Umbilical cord (tissue), 2 donors: Measurements from ENCODE around the gene NDOR1. TPM values are rescaled to one million over a fixed set of nuclear protein-coding genes. Genes with fewer than 3 reads are reported as not detected.
"Not testable (repeated sequence)": the region's sequence is repeated elsewhere in the genome, so short reads cannot be mapped to it uniquely, and the experiment has no call there.

Experiments used
- DNase-seq: peaks from one replicate; pipeline ENCODE4 v3.0.0-alpha.2; 2015; ENCODE audit warnings: low spot score
- total RNA-seq: library from RNA; depleted of rRNA; stranded (reverse); fragments of >200 nt; gene quantifications from one replicate; pipeline ENCODE4 v1.2.3, GENCODE V29; 2014; ENCODE audit warnings: low replicate concordance; ENCODE audit not compliant: insufficient read depth

The NDOR1 gene
- total RNA-seq, 1 donor from 2014 or later: 0.72 TPM

- no peak for DNase-seq
Measured at GRCh38 chr9:137231372-137232039, 26.0 kb downstream of the NDOR1 start.

- DNase-seq: no peak
Measured at GRCh38 chr9:137232101-137232500, 26.6 kb downstream of the NDOR1 start.

GRCh38 chr9:137232510-137232909 lies 27.0 kb downstream of the NDOR1 start:
- no peak for DNase-seq

GRCh38 chr9:137233143-137233980 lies 27.9 kb downstream of the NDOR1 start:
- no peak for DNase-seq

GRCh38 chr9:137234055-137234697 lies 28.7 kb downstream of the NDOR1 start:
- DNase-seq: no peak

- DNase-seq: no peak
Measured at GRCh38 chr9:137234758-137235423, 29.4 kb downstream of the NDOR1 start.

- DNase-seq: no peak
Measured at GRCh38 chr9:137235424-137236237, 30.1 kb downstream of the NDOR1 start.

DNA sequence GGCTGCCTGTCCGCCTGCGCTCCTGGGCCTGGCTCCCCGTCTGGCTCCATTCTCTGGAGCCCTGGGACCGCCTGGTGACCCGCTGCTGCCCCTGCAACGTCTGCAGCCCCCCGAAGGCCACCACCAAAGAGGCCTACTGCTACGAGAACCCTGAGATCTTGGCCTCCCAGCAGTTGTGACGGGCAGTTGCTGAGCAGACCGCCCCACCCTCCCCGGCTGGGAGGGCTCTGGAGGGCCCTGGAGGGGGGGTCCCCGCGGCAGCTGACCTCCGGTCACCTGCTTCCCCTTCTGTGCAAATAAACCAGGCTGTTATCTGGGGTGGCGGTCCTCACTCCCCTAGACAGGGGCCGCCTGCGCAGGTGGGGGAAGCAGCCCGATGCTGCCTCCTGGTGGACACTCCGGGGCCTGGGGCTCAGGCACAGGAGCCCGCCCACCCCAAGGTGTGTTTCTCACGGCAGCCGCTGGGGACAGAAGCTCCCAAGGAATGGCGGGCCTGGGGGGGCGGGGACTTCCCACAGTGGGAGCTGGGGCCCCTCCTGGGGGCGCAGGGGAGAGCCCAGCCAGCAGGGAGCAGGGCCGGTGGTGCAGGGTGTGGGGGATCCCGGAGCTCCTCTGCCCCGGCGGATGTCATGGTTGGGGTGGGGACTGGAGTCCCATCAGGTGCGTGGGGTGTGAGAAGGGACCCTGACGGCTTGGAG lies 30.9 kb downstream of the NDOR1 start:
- peak; percentile 81 for DNase-seq

GRCh38 chr9:137236936-137237421 lies 31.5 kb downstream of the NDOR1 start:
- no peak for DNase-seq

- no peak for DNase-seq
Measured at GRCh38 chr9:137237759-137238726, 32.5 kb downstream of the NDOR1 start.

- not testable (repeated sequence) for DNase-seq
Measured at GRCh38 chr9:137239541-137240200, 34.2 kb downstream of the NDOR1 start.

DNA sequence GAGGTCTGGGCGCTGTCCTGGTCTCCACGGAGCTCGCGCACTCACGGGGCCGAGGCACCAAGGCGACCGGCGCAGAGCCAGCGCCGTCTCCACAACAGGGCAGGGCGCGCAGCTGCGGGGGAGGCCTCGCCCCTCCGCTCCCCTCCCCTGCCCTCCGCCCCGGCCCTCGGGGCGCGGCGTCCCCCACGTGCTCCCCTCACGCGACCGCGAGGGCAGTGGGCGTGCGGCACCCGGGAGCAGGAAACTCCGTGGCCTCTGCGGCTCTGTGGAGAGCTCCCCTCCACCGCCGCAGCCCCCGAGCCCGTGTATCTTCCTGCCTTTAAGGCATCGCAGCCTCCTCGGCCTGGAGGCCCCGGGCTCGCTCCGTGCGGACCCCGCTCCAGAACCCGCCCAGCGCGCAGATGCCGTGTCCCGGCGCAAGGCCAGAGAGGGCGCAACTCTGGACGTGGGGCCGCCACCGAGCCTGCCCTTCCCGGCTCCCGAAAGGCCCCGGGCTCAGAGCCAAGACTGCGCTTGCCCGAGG lies 34.9 kb downstream of the NDOR1 start:
- peak; percentile 80 for DNase-seq

- DNase-seq: peak; percentile 100
Measured at GRCh38 chr9:137240841-137241489, 35.5 kb downstream of the NDOR1 start, which contains the start of gene TUBB4B. Gene TUBB4B (plus strand): TSS chr9:137241287. CDS start chr9:137241361, 74 bp downstream.

GRCh38 chr9:137241490-137242268 lies 36.2 kb downstream of the NDOR1 start:
- no peak for DNase-seq

- DNase-seq: no peak
Measured at GRCh38 chr9:137242269-137243203, 37.0 kb downstream of the NDOR1 start.

GRCh38 chr9:137243266-137243625 lies 37.7 kb downstream of the NDOR1 start:
- not testable (repeated sequence) for DNase-seq
